HepG2 (cell line): ENCODE data around the gene GABRB1. TPM values are rescaled to one million over a fixed set of nuclear protein-coding genes. Genes with fewer than 3 reads are reported as not detected.

ENCODE experiments used
- BRCA1 ChIP-seq: sonication (generic); formaldehyde crosslinking; IDR thresholded peaks from 2 replicates; pipeline ENCODE4 v1.4.0; 2020; ENCODE audit warnings: missing genetic modification reagents
- CBX2 ChIP-seq, 2 experiments: fragments of 200-600 bp in 1 of 2; sonication (generic); formaldehyde crosslinking in 1 of 2; IDR thresholded peaks; 2 replicates each; pipeline versions ENCODE4 v1.7.0 to v1.8.1; 2018 to 2022; ENCODE audit warnings: low read depth in 2 of 2, low read length in 1 of 2, mild to moderate bottlenecking in 1 of 2, missing genetic modification reagents in 1 of 2
- FLYWCH1 ChIP-seq: sonication (generic); formaldehyde crosslinking; IDR thresholded peaks from 2 replicates; pipeline ENCODE4 v1.8.1; 2023; ENCODE audit warnings: mild to moderate bottlenecking, missing genetic modification reagents
- FOXC1 ChIP-seq: sonication (generic); formaldehyde crosslinking; IDR thresholded peaks from 2 replicates; pipeline ENCODE4 v1.8.0; 2022; ENCODE audit warnings: mild to moderate bottlenecking, missing genetic modification reagents, borderline replicate concordance
- FOXO1 ChIP-seq: sonication (generic); formaldehyde crosslinking; IDR thresholded peaks from 2 replicates; pipeline ENCODE4 v1.4.0; 2020; ENCODE audit warnings: missing genetic modification reagents
- HNRNPH1 ChIP-seq: fragments of 200-400 bp; formaldehyde crosslinking; optimal IDR thresholded peaks from 2 replicates; pipeline ENCODE3; 2017; ENCODE audit warnings: mild to moderate bottlenecking, low read depth, low read length
- NCOA5 ChIP-seq: sonication (generic); formaldehyde crosslinking; IDR thresholded peaks from 2 replicates; pipeline ENCODE4 v1.4.0; 2020; ENCODE audit warnings: missing genetic modification reagents
- PBX2 ChIP-seq: IDR thresholded peaks from 2 replicates; pipeline ENCODE4 v1.6.1; 2016; ENCODE audit warnings: control low read depth
- RXRA ChIP-seq: sonication (generic); formaldehyde crosslinking; IDR thresholded peaks from 2 replicates; pipeline ENCODE4 v1.5.1; 2020; ENCODE audit warnings: missing genetic modification reagents
- SALL1 ChIP-seq: sonication (generic); formaldehyde crosslinking; IDR thresholded peaks from 2 replicates; pipeline ENCODE4 v1.8.0; 2022; ENCODE audit warnings: mild to moderate bottlenecking, missing genetic modification reagents
- SETDB1 ChIP-seq: sonication (generic); formaldehyde crosslinking; IDR thresholded peaks from 2 replicates; pipeline ENCODE4 v1.5.1; 2020; ENCODE audit warnings: missing genetic modification reagents, mild to moderate bottlenecking, borderline replicate concordance
- SIX1 ChIP-seq: sonication (generic); formaldehyde crosslinking; IDR thresholded peaks from 2 replicates; pipeline ENCODE4 v1.4.0; 2020; ENCODE audit warnings: missing genetic modification reagents, borderline replicate concordance
- STAT5B ChIP-seq: sonication (generic); formaldehyde crosslinking; IDR thresholded peaks from 2 replicates; pipeline ENCODE4 v1.4.0; 2020; ENCODE audit warnings: missing genetic modification reagents
- ZMAT5 ChIP-seq: sonication (generic); formaldehyde crosslinking; IDR thresholded peaks from 2 replicates; pipeline ENCODE4 v1.5.0; 2020; ENCODE audit warnings: mild to moderate bottlenecking, low read depth, missing genetic modification reagents, borderline replicate concordance
- ZNF143 ChIP-seq: sonication (generic); formaldehyde crosslinking; IDR thresholded peaks from 2 replicates; pipeline ENCODE4 v1.4.0; 2020; ENCODE audit warnings: missing genetic modification reagents
- ZNF276 ChIP-seq: sonication (generic); formaldehyde crosslinking; IDR thresholded peaks from 2 replicates; pipeline ENCODE4 v1.4.0; 2020; ENCODE audit warnings: mild to moderate bottlenecking, low read depth, missing genetic modification reagents
- ZNF333 ChIP-seq: sonication (generic); formaldehyde crosslinking; IDR thresholded peaks from 2 replicates; pipeline ENCODE4 v1.4.0; 2020; ENCODE audit warnings: mild to moderate bottlenecking, missing genetic modification reagents, borderline replicate concordance
- ZNF430 ChIP-seq: sonication (generic); formaldehyde crosslinking; IDR thresholded peaks from 2 replicates; pipeline ENCODE4 v1.9.0; 2021; ENCODE audit warnings: mild to moderate bottlenecking, missing genetic modification reagents
- ZNF451 ChIP-seq: sonication (generic); formaldehyde crosslinking; IDR thresholded peaks from 2 replicates; pipeline ENCODE4 v1.5.0; 2020; ENCODE audit warnings: mild to moderate bottlenecking, missing genetic modification reagents
- ZNF672 ChIP-seq: sonication (generic); formaldehyde crosslinking; IDR thresholded peaks from 2 replicates; pipeline ENCODE4 v1.8.1; 2022; ENCODE audit warnings: missing genetic modification reagents
- polyA plus RNA-seq, 8 experiments: library from polyadenylated mRNA; depleted of rRNA in 3 of 8; stranded (reverse) in 7 of 8; unstranded in 1 of 8; fragments of >200 nt; fragmentation: Illumina TruSeq in 4 of 8; extraction: Trizol in 4 of 8; gene quantifications; 2 replicates each; pipeline versions ENCODE4 v1.2.1 to v1.2.3, GENCODE V29; 2011 to 2016; ENCODE audit warnings: low read depth in 4 of 8, missing spikeins in 1 of 8, mixed read lengths in 1 of 8; ENCODE audit not compliant: insufficient read depth in 1 of 8
- total RNA-seq, 5 experiments: library from RNA; depleted of rRNA; stranded (reverse); fragments of >200 nt; fragmentation: Illumina TruSeq; extraction: Trizol; gene quantifications; 2 replicates each; pipeline ENCODE4 v1.2.3, GENCODE V29; 2016; ENCODE audit warnings: low read depth in 1 of 5
- TF ChIP-seq, protein P1 (sequence below): sonication (generic); formaldehyde crosslinking; IDR thresholded peaks from 2 replicates; pipeline ENCODE4 v1.4.0; 2020; ENCODE audit warnings: missing genetic modification reagents, borderline replicate concordance
- TF ChIP-seq, protein P2 (sequence below): sonication (generic); formaldehyde crosslinking; conservative IDR thresholded peaks from 2 replicates; pipeline ENCODE4 v1.4.0; 2020; ENCODE audit warnings: missing genetic modification reagents
- TF ChIP-seq, protein P3 (sequence below): sonication (generic); formaldehyde crosslinking; IDR thresholded peaks from 2 replicates; pipeline ENCODE4 v1.4.0; 2020; ENCODE audit warnings: low read depth, mild to moderate bottlenecking, missing genetic modification reagents

Gene GABRB1
- total and polyA plus RNA-seq, 2 of the 13 experiments (the other 11 are each of a cell fraction or from before 2014, with no cell fraction given) = not detected

DNA sequence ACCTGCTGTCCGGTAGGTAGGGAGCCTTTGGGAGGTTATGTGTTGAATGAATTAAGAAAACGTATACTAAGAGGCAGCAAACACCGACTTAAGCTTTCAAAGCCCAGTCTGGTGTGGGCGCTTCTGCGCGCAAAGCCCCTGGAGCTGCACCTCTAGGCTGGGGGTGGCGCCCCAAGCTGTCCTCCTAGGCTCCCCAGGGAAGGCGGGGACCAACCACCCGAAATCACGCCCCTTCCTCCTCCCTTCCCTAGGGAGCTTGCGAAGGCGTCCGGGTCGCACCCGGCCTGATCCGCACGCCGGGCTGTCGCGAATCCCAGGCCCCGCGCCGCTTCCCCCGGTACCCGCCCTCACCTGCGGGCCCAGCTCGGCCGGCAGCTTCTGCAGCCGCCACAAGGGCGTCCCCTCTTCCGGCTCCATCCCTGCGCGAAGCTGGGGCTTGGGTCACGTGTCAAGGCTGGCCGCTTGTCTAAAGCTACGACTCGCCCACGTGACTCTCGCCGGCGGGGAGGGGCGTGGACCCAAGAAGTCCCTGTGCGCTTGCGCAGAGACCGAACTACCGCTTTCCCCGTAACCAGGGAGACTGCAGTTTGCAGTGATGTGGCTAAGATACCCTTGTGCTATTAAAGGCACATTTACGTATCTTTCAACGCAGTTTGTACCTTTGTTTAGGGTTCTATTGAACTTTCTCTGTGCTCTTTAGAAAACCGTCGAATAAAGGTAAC is 432.0 kb downstream of the GABRB1 start, which contains the start of gene COMMD8 (continued):
- no peak for TF ChIP-seq SETDB1 (CRISPR knock-in tag)
- TF ChIP-seq, protein P1, sequence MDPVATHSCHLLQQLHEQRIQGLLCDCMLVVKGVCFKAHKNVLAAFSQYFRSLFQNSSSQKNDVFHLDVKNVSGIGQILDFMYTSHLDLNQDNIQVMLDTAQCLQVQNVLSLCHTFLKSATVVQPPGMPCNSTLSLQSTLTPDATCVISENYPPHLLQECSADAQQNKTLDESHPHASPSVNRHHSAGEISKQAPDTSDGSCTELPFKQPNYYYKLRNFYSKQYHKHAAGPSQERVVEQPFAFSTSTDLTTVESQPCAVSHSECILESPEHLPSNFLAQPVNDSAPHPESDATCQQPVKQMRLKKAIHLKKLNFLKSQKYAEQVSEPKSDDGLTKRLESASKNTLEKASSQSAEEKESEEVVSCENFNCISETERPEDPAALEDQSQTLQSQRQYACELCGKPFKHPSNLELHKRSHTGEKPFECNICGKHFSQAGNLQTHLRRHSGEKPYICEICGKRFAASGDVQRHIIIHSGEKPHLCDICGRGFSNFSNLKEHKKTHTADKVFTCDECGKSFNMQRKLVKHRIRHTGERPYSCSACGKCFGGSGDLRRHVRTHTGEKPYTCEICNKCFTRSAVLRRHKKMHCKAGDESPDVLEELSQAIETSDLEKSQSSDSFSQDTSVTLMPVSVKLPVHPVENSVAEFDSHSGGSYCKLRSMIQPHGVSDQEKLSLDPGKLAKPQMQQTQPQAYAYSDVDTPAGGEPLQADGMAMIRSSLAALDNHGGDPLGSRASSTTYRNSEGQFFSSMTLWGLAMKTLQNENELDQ = no peak
- TF ChIP-seq ZNF672 = no peak
- peak; percentile 88 for TF ChIP-seq ZNF430
- no peak for TF ChIP-seq PBX2
- TF ChIP-seq, protein P2, sequence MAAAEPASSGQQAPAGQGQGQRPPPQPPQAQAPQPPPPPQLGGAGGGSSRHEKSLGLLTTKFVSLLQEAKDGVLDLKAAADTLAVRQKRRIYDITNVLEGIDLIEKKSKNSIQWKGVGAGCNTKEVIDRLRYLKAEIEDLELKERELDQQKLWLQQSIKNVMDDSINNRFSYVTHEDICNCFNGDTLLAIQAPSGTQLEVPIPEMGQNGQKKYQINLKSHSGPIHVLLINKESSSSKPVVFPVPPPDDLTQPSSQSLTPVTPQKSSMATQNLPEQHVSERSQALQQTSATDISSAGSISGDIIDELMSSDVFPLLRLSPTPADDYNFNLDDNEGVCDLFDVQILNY = no peak
- no peak for TF ChIP-seq SIX1 (CRISPR knock-in tag)
- TF ChIP-seq SALL1 (CRISPR knock-in tag) = peak; percentile 83
- TF ChIP-seq FOXO1 (CRISPR knock-in tag) = no peak
- TF ChIP-seq, protein P3, sequence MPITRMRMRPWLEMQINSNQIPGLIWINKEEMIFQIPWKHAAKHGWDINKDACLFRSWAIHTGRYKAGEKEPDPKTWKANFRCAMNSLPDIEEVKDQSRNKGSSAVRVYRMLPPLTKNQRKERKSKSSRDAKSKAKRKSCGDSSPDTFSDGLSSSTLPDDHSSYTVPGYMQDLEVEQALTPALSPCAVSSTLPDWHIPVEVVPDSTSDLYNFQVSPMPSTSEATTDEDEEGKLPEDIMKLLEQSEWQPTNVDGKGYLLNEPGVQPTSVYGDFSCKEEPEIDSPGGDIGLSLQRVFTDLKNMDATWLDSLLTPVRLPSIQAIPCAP (CRISPR knock-in tag) = no peak
- TF ChIP-seq RXRA = peak; percentile 49; the same call in 1 of the 2 replicates
- no peak for TF ChIP-seq ZNF451 (CRISPR knock-in tag)
- TF ChIP-seq ZMAT5 (CRISPR knock-in tag) = no peak
- no peak for TF ChIP-seq HNRNPH1
- no peak for TF ChIP-seq ZNF333 (CRISPR knock-in tag)
- no peak for TF ChIP-seq CBX2 (IDR thresholded peaks at IDR 0.05; ENCODE audit: low read depth, low read length)
- no peak for TF ChIP-seq CBX2 (CRISPR knock-in tag; IDR thresholded peaks at IDR 0.05; ENCODE audit: low read depth)
- peak; percentile 86; the same call in 1 of the 2 replicates for TF ChIP-seq FOXC1 (CRISPR knock-in tag)
- TF ChIP-seq FLYWCH1 (CRISPR knock-in tag) = no peak
- no peak for TF ChIP-seq NCOA5 (CRISPR knock-in tag)
- TF ChIP-seq ZNF143 = no peak
- no peak for TF ChIP-seq STAT5B (CRISPR knock-in tag)
- TF ChIP-seq ZNF276 (CRISPR knock-in tag) = no peak
- no peak for TF ChIP-seq BRCA1 (CRISPR knock-in tag)
